NCI-H2171 treated with DMSO at 0.1 percent for 48 hours (cell line): ENCODE measurements around the gene SLC35D2.
"Not testable (repeated sequence)": the region's sequence is repeated elsewhere in the genome, so short reads cannot be mapped to it uniquely, and the experiment has no call there.

Experiments used
- DNase-seq: peaks from one replicate; lab custom pipeline; 2025; lab: John Stamatoyannopoulos, UW

SLC35D2 gene

GRCh38 chr9:96309850-96310249 lies 73.7 kb downstream of the SLC35D2 start:
- DNase-seq, result no peak

GRCh38 chr9:96306958-96307357 lies 76.6 kb downstream of the SLC35D2 start:
- DNase-seq, result not testable (repeated sequence)

- DNase-seq, result no peak
Observed at GRCh38 chr9:96305171-96305570, 78.3 kb downstream of the SLC35D2 start.

- no peak for DNase-seq
Observed at GRCh38 chr9:96304230-96304629, 79.3 kb downstream of the SLC35D2 start.

GRCh38 chr9:96302021-96302420 lies 81.5 kb downstream of the SLC35D2 start, which contains the start of gene HSD17B3:
TSS of gene HSD17B3 (minus strand) at chr9:96302176. CDS start at chr9:96302104, 72 bp downstream.
- DNase-seq, result no peak

GRCh38 chr9:96299823-96300222 lies 83.7 kb downstream of the SLC35D2 start:
- peak; percentile 3 for DNase-seq

- DNase-seq, result no peak
Observed at GRCh38 chr9:96294159-96294545, 89.4 kb downstream of the SLC35D2 start.

GRCh38 chr9:96293498-96294158 lies 89.9 kb downstream of the SLC35D2 start:
- no peak for DNase-seq

- DNase-seq, result no peak
Observed at GRCh38 chr9:96289392-96289791, 94.1 kb downstream of the SLC35D2 start.

GRCh38 chr9:96281641-96282040 lies 101.9 kb downstream of the SLC35D2 start:
- no peak for DNase-seq

GRCh38 chr9:96279932-96280331 lies 103.6 kb downstream of the SLC35D2 start:
- DNase-seq, result no peak

- DNase-seq, result no peak
Observed at GRCh38 chr9:96274939-96275338, 108.6 kb downstream of the SLC35D2 start.
